ENCODE results near the gene S100A9.

Gene S100A9

GRCh38 chr1:153340356-153340755, 17.3 kb upstream of the S100A9 start:
- ChIA-PET CTCF (interaction anchor here (5.1 kb wide), 1 partner anchor 13 kb away, joined by 57 read pairs; no protein-coding TSS in a partner anchor), POLR2A (no interaction called here)
- DNase-seq (ENCODE audit: extremely low spot score) = no peak
- TF ChIP-seq CTCF (IDR thresholded peaks at IDR 0.05; ENCODE audit: control extremely low read depth, extremely low read depth, low read depth, missing control alignments) = no peak

GRCh38 chr1:153341431-153341934, 16.2 kb upstream of the S100A9 start:
- no peak for TF ChIP-seq CTCF (IDR thresholded peaks at IDR 0.05; ENCODE audit: control extremely low read depth, extremely low read depth, low read depth, missing control alignments)
- ChIA-PET POLR2A (no interaction called here), CTCF (interaction anchor here (0.7 to 5.1 kb wide), 3 partner anchors 12 to 154 kb away, joined by 3 to 57 read pairs (median 3); partner anchors contain the start of gene PGLYRP3)
- no peak for DNase-seq (ENCODE audit: extremely low spot score)

- ChIA-PET CTCF (interaction anchor here (0.7 to 5.1 kb wide), 5 partner anchors 11 to 153 kb away, joined by 3 to 57 read pairs (median 3); partner anchors contain the start of genes PGLYRP3 and S100A9), POLR2A (no interaction called here)
- no peak for TF ChIP-seq CTCF (IDR thresholded peaks at IDR 0.05; ENCODE audit: control extremely low read depth, extremely low read depth, low read depth, missing control alignments)
- no peak for DNase-seq (ENCODE audit: extremely low spot score)
Measured at GRCh38 chr1:153342178-153342577, 15.5 kb upstream of the S100A9 start.

- no peak for DNase-seq (ENCODE audit: extremely low spot score)
- POLR2A ChIA-PET = no interaction called here
- CTCF ChIA-PET = interaction anchor here (0.7 to 5.1 kb wide), 7 partner anchors 10 to 152 kb away, joined by 3 to 57 read pairs (median 3); partner anchors contain the start of gene S100A9
- TF ChIP-seq CTCF (IDR thresholded peaks at IDR 0.05; ENCODE audit: control extremely low read depth, extremely low read depth, low read depth, missing control alignments) = no peak
Measured at GRCh38 chr1:153343040-153343681, 14.5 kb upstream of the S100A9 start.

GRCh38 chr1:153343811-153344717, 13.6 kb upstream of the S100A9 start:
- CTCF ChIA-PET = interaction anchor here (1.0 to 5.1 kb wide), 7 partner anchors 7 to 152 kb away, joined by 3 to 57 read pairs (median 5); partner anchors contain the start of gene S100A9

More at GRCh38 chr1:153343811-153344717, 13.6 kb upstream of the S100A9 start:
- POLR2A ChIA-PET = no interaction called here
- TF ChIP-seq CTCF (IDR thresholded peaks at IDR 0.05; ENCODE audit: control extremely low read depth, extremely low read depth, low read depth, missing control alignments) = no peak
- DNase-seq (ENCODE audit: extremely low spot score) = no peak

Measured in GM10248 (cell line).